HL-60 (cell line): ENCODE data around the gene ZP1.

Source experiments
- POLR2AphosphoS5 ChIP-seq: IDR thresholded peaks from 2 replicates; pipeline ENCODE4 v1.6.1; 2012; ENCODE audit warnings: low read depth
- TF ChIP-seq, protein P1 (sequence below): IDR thresholded peaks from one replicate; pipeline ENCODE4 v1.5.1; 2011; ENCODE audit warnings: low read length, control low read depth, inconsistent platforms; ENCODE audit not compliant: insufficient read depth

DNA sequence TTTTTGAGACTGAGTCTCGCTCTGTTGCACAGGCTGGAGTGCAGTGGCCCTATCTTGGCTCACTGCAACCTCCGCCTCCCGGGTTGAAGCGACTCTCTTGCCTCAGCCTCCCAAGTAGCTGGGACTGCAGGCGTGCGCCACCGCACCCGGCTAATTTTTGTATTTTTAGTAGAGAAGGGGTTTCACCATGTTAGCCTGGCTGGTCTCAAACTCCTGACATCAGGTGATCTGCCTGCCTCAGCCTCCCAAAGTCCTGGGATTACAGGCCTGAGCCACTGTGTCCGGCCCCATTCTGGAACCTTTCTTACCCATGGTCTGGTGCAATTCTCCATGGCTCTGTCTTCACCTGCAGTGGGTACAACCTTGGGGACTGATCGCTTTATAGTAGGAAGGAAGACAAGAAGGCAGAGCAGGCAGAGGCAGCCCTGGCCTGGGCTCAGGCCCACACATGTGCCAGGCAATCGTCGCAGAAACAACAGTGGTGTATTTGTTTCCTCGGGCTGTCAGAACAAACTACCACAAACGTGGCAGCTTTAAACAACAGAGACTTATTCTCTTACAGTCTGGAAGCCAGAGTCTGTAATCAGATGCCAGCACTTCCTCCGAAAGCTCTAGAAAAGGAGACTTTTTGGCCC is 7.6 kb upstream of the ZP1 start:
- TF ChIP-seq, protein P1, sequence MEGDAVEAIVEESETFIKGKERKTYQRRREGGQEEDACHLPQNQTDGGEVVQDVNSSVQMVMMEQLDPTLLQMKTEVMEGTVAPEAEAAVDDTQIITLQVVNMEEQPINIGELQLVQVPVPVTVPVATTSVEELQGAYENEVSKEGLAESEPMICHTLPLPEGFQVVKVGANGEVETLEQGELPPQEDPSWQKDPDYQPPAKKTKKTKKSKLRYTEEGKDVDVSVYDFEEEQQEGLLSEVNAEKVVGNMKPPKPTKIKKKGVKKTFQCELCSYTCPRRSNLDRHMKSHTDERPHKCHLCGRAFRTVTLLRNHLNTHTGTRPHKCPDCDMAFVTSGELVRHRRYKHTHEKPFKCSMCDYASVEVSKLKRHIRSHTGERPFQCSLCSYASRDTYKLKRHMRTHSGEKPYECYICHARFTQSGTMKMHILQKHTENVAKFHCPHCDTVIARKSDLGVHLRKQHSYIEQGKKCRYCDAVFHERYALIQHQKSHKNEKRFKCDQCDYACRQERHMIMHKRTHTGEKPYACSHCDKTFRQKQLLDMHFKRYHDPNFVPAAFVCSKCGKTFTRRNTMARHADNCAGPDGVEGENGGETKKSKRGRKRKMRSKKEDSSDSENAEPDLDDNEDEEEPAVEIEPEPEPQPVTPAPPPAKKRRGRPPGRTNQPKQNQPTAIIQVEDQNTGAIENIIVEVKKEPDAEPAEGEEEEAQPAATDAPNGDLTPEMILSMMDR: no peak
- no peak for TF ChIP-seq POLR2AphosphoS5
